Measurements from ENCODE around the gene PPM1H. TPM values are rescaled to one million over a fixed set of nuclear protein-coding genes. Genes with fewer than 3 reads are reported as not detected.

PPM1H gene
- total and polyA plus RNA-seq, 2 donors (not counting 1 experiment from before 2014, with no cell fraction given): 0.01 TPM; not detected in 1

DNA sequence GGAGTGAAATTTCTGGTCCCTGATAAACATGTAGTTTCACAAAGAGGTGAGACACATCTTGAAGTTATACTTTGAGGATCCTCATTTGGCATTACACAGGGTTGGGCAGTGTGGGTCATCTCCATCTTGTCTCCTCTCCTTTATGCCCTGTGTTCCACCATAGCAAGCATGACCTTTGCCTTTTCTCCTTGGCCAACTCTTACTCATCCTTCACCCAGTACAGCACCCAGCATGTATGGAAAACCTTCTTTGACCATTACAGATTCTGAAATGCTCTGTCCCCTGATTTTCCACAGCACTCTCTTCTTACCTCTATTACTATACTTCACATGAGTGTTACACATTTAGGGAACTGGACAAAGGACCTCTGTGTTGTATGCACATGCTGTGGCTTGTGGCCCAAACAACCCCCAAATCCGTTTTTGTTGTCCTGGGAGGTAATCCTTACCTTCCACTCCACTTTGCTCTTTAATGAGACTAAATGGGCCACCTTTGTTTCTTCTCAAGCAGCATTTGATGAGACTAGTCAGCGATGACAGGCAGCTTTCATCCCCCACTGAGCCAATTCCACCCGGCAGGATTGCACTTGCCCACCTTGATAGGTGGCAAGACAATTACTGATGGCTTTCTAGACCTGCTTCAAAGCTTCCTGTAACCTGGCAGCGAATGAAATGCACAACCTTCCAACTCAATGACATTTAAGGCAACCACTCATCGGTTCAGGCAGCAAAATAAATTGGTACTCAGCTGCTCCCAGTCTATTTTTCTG is 304.8 kb downstream of the PPM1H start:
- H3K9ac ChIP-seq (ENCODE audit: low read length): no peak overlapping the region
- Mint-ChIP-seq H3K27me3 (peaks cover 79% of the 10 kb centered on the region), H3K27ac (no peak overlapping the region), H3K9me3 (ENCODE audit: insufficient read depth) (no peaks in the 10 kb centered on the region), H3K4me1 (peaks cover 14% of the 10 kb centered on the region), H3K4me3 (no peak overlapping the region)
- no peaks in the 10 kb centered on the region for H3K9me3 ChIP-seq (ENCODE audit: control extremely low read depth in 1 of 3, control insufficient read depth in 2 of 3, insufficient read depth in 1 of 3, low read length in 2 of 3)
- 98% methylated on average over 4 of the region's 5 CpGs for WGBS (ENCODE audit: insufficient coverage)
- no peak for ATAC-seq (ENCODE audit: low read depth)
- intact Hi-C loops (cut with micrococcal nuclease): no loop called here
- peaks cover 18 to 19% of the 10 kb centered on the region in 2 donors for H3K4me1 ChIP-seq (ENCODE audit: control insufficient read depth in 2 of 2, insufficient read depth in 2 of 2, low read length in 2 of 2)
- H3K27me3 ChIP-seq (replicated peaks in 1 of 4; ENCODE audit: control extremely low read depth in 1 of 4, control insufficient read depth in 3 of 4, insufficient read depth in 4 of 4, low read length in 3 of 4): peaks cover 0 to 43% (median 38%) of the 10 kb centered on the region in 4 experiments
- TF ChIP-seq EZH2 (IDR thresholded peaks at IDR 0.05; ENCODE audit: borderline replicate concordance, insufficient read depth, low read depth, low read length, poor library complexity, severe bottlenecking): no peak
- TF ChIP-seq, protein P1, sequence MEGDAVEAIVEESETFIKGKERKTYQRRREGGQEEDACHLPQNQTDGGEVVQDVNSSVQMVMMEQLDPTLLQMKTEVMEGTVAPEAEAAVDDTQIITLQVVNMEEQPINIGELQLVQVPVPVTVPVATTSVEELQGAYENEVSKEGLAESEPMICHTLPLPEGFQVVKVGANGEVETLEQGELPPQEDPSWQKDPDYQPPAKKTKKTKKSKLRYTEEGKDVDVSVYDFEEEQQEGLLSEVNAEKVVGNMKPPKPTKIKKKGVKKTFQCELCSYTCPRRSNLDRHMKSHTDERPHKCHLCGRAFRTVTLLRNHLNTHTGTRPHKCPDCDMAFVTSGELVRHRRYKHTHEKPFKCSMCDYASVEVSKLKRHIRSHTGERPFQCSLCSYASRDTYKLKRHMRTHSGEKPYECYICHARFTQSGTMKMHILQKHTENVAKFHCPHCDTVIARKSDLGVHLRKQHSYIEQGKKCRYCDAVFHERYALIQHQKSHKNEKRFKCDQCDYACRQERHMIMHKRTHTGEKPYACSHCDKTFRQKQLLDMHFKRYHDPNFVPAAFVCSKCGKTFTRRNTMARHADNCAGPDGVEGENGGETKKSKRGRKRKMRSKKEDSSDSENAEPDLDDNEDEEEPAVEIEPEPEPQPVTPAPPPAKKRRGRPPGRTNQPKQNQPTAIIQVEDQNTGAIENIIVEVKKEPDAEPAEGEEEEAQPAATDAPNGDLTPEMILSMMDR (IDR thresholded peaks at IDR 0.05): no peak
- no peaks in the 10 kb centered on the region for H3K79me2 ChIP-seq (ENCODE audit: control insufficient read depth, insufficient read depth, low read length)
- H3K36me3 ChIP-seq (replicated peaks in 1 of 2; ENCODE audit: control extremely low read depth in 1 of 2, control insufficient read depth in 1 of 2, extremely low read depth in 1 of 2, insufficient read depth in 2 of 2, low read length in 1 of 2): no peaks in the 10 kb centered on the region
- no peak overlapping the region for H3K27ac ChIP-seq (ENCODE audit: low read length in 2 of 2)
- H2AFZ ChIP-seq (ENCODE audit: insufficient read depth, low read depth, low read length, poor library complexity, severe bottlenecking): no peak overlapping the region
- no peak overlapping the region for H3K4me3 ChIP-seq (ENCODE audit: control extremely low read depth in 1 of 5, extremely low read depth in 1 of 5, insufficient read depth in 1 of 5, low read depth in 2 of 5, low read length in 4 of 5)
- no peak for DNase-seq
- no peaks in the 10 kb centered on the region for H4K20me1 ChIP-seq (ENCODE audit: control insufficient read depth, insufficient read depth, low read length, poor library complexity, severe bottlenecking)
- ChIA-PET POLR2A (no interaction called here), CTCF (no interaction called here)
- no peak overlapping the region for H3K4me2 ChIP-seq (replicated peaks; ENCODE audit: low read depth, low read length, poor library complexity, severe bottlenecking)

DNA sequence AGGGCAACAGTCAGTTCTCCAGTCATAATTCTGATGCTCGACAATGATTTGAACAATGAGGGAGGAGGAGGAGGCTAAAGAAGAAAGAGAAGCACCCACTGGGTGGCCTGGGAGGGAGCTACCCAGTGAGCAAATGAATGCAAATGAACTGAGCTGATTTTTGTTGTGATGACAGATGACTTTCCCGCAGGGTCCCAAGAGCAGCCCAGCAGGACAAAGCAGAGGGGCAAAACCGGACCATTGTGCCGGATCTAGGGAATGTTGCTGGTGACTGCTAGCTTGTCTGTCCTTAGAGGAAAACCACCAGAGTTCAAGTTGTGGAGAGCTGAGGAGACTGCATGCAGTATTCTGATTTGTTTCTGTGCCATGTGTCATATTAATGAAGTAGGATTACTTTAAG is 305.5 kb downstream of the PPM1H start:
- Mint-ChIP-seq H3K27ac (no peak overlapping the region), H3K27me3 (peaks cover 74% of the 10 kb centered on the region), H3K4me1 (peaks cover 14% of the 10 kb centered on the region), H3K9me3 (ENCODE audit: insufficient read depth) (no peaks in the 10 kb centered on the region), H3K4me3 (no peak overlapping the region)
- Histone ChIP-seq H3K9ac (ENCODE audit: low read length) (no peak overlapping the region), H3K27me3 (replicated peaks in 1 of 4; ENCODE audit: control extremely low read depth in 1 of 4, control insufficient read depth in 3 of 4, insufficient read depth in 4 of 4, low read length in 3 of 4) (peaks cover 0 to 43% (median 38%) of the 10 kb centered on the region in 4 experiments), H3K27ac (ENCODE audit: low read length in 2 of 2) (no peak overlapping the region), H3K79me2 (ENCODE audit: control insufficient read depth, insufficient read depth, low read length) (no peaks in the 10 kb centered on the region), H3K4me3 (ENCODE audit: control extremely low read depth in 1 of 5, extremely low read depth in 1 of 5, insufficient read depth in 1 of 5, low read depth in 2 of 5, low read length in 4 of 5) (no peak overlapping the region), H3K36me3 (replicated peaks in 1 of 2; ENCODE audit: control extremely low read depth in 1 of 2, control insufficient read depth in 1 of 2, extremely low read depth in 1 of 2, insufficient read depth in 2 of 2, low read length in 1 of 2) (no peaks in the 10 kb centered on the region), H3K9me3 (ENCODE audit: control extremely low read depth in 1 of 3, control insufficient read depth in 2 of 3, insufficient read depth in 1 of 3, low read length in 2 of 3) (no peaks in the 10 kb centered on the region), H3K4me2 (replicated peaks; ENCODE audit: low read depth, low read length, poor library complexity, severe bottlenecking) (no peak overlapping the region), H3K4me1 (ENCODE audit: control insufficient read depth in 2 of 2, insufficient read depth in 2 of 2, low read length in 2 of 2) (peaks cover 18 to 19% of the 10 kb centered on the region in 2 donors), H4K20me1 (ENCODE audit: control insufficient read depth, insufficient read depth, low read length, poor library complexity, severe bottlenecking) (no peaks in the 10 kb centered on the region), H2AFZ (ENCODE audit: insufficient read depth, low read depth, low read length, poor library complexity, severe bottlenecking) (no peak overlapping the region)
- no peak for TF ChIP-seq EZH2 (IDR thresholded peaks at IDR 0.05; ENCODE audit: borderline replicate concordance, insufficient read depth, low read depth, low read length, poor library complexity, severe bottlenecking)
- TF ChIP-seq, protein P1 (IDR thresholded peaks at IDR 0.05): no peak
- POLR2A ChIA-PET: no interaction called here
- ATAC-seq (ENCODE audit: low read depth) (no peak), DNase-seq (no peak)
- CTCF ChIA-PET: no interaction called here
- 91% methylated on average over 3 of the region's 4 CpGs for WGBS (ENCODE audit: insufficient coverage)
- intact Hi-C loops (cut with micrococcal nuclease): no loop called here

Data from B cell (primary cell).